GM19438 (cell line): ENCODE results near the gene FTO.

Experiments
- ATAC-seq: cut with Tn5 transposase; IDR thresholded peaks from one replicate; pipeline ENCODE4 v1.9.1; 2021; ENCODE audit warnings: low read depth; ENCODE audit not compliant: unreplicated experiment

Gene FTO

GRCh38 chr16:53891409-53892139 is 187.6 kb downstream of the FTO start:
- no peak for ATAC-seq

- ATAC-seq: no peak
Observed at GRCh38 chr16:53892155-53892554, 188.2 kb downstream of the FTO start.

GRCh38 chr16:53893731-53894435 is 189.9 kb downstream of the FTO start:
- ATAC-seq: no peak

GRCh38 chr16:53894686-53895085 is 190.7 kb downstream of the FTO start:
- no peak for ATAC-seq

- no peak for ATAC-seq
Observed at GRCh38 chr16:53895433-53895832, 191.5 kb downstream of the FTO start.

- no peak for ATAC-seq
Observed at GRCh38 chr16:53895851-53896250, 191.9 kb downstream of the FTO start.

GRCh38 chr16:53896722-53897121 is 192.8 kb downstream of the FTO start:
- no peak for ATAC-seq

GRCh38 chr16:53898993-53899392 is 195.0 kb downstream of the FTO start:
- no peak for ATAC-seq

- ATAC-seq: no peak
Observed at GRCh38 chr16:53899431-53899830, 195.5 kb downstream of the FTO start.

GRCh38 chr16:53900667-53901066 is 196.7 kb downstream of the FTO start:
- ATAC-seq: no peak

GRCh38 chr16:53901408-53901807 is 197.5 kb downstream of the FTO start:
- no peak for ATAC-seq

- ATAC-seq: no peak
Observed at GRCh38 chr16:53904533-53904932, 200.6 kb downstream of the FTO start.

GRCh38 chr16:53905028-53905427 is 201.1 kb downstream of the FTO start:
- ATAC-seq: no peak

GRCh38 chr16:53908731-53909130 is 204.8 kb downstream of the FTO start:
- ATAC-seq: no peak

GRCh38 chr16:53910990-53911389 is 207.0 kb downstream of the FTO start:
- no peak for ATAC-seq

GRCh38 chr16:53911513-53911912 is 207.6 kb downstream of the FTO start:
- ATAC-seq: no peak

GRCh38 chr16:53912155-53912554 is 208.2 kb downstream of the FTO start:
- ATAC-seq: no peak

- no peak for ATAC-seq
Observed at GRCh38 chr16:53913099-53913870, 209.3 kb downstream of the FTO start.

GRCh38 chr16:53913920-53914319 is 210.0 kb downstream of the FTO start:
- ATAC-seq: no peak

- ATAC-seq: no peak
Observed at GRCh38 chr16:53914736-53915135, 210.8 kb downstream of the FTO start.

GRCh38 chr16:53915452-53916160 is 211.7 kb downstream of the FTO start:
- no peak for ATAC-seq
